Measurements from ENCODE around the gene FIG4.

GRCh38 chr6:109720311-109720710, 29.2 kb downstream of the FIG4 start:
- TF ChIP-seq CTCF (IDR thresholded peaks at IDR 0.05) (no peak), POLR2A (IDR thresholded peaks at IDR 0.05) (no peak)

All from lower leg skin (tissue), 3 donors.